Neural crest cell (in vitro differentiated cells): ENCODE data around the gene BSN. TPM values are rescaled to one million over a fixed set of nuclear protein-coding genes. Genes with fewer than 3 reads are reported as not detected.

Experiments
- DNase-seq: peaks from one replicate; pipeline ENCODE4 v3.0.0; 2021; ENCODE audit warnings: low read depth, mixed read lengths, low spot score
- H3K27ac Mint-ChIP-seq: one replicate; pipeline ENCODE4 v1.8.0; 2021; ENCODE audit warnings: mild to moderate bottlenecking, mixed read lengths; ENCODE audit not compliant: unreplicated experiment
- H3K27me3 Mint-ChIP-seq: 2 replicates; pipeline ENCODE4 v1.8.0; 2021; ENCODE audit warnings: low read depth, mild to moderate bottlenecking, mixed read lengths
- H3K36me3 Mint-ChIP-seq: 2 replicates; pipeline ENCODE4 v1.8.0; 2021; ENCODE audit warnings: low read depth, mild to moderate bottlenecking, mixed read lengths
- H3K4me1 Mint-ChIP-seq: 2 replicates; pipeline ENCODE4 v1.8.0; 2021; ENCODE audit warnings: mixed read lengths
- H3K4me3 Mint-ChIP-seq: one replicate; pipeline ENCODE4 v1.8.0; 2021; ENCODE audit warnings: mild to moderate bottlenecking, mixed read lengths
- H3K9me3 Mint-ChIP-seq: 2 replicates; pipeline ENCODE4 v1.8.0; 2021; ENCODE audit warnings: mixed read lengths
- total RNA-seq: library from RNA; stranded (reverse); gene quantifications from 2 replicates; pipeline ENCODE4 v1.2.1, GENCODE V29; 2021
- TF ChIP-seq, protein P1 (sequence below): fragments of 200-600 bp; sonication (generic); conservative IDR thresholded peaks from 2 replicates; pipeline ENCODE4 v1.5.0; 2021; ENCODE audit warnings: antibody characterized with exemption, mild to moderate bottlenecking

BSN gene
- total RNA-seq, 1 donor from 2014 or later: 6.5 TPM

DNA sequence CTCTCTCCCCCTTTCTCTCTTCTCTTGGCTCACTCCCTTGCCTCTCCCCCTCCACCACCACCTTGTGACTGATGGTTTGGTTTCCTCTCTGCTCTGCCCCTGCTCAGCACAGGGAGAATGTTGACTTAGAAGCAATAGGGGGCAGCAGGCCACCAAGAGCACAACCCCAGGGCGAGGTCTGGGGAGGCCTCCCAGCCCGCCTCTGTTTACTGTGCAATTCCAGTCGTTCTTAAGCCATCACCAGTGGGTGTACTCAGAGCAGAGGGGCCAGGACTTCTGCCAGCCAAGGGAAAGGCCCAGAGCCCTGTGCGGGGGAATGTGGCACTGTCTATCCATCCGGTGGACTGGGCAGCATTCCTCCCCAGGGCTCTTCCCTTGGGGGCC is 114.1 kb downstream of the BSN start:
- H3K4me3 Mint-ChIP-seq: peak overlapping the region; percentile 3
- H3K4me1 Mint-ChIP-seq: peaks cover 29% of the 10 kb centered on the region
- peak overlapping the region; percentile 37 for H3K27ac Mint-ChIP-seq
- TF ChIP-seq, protein P1, sequence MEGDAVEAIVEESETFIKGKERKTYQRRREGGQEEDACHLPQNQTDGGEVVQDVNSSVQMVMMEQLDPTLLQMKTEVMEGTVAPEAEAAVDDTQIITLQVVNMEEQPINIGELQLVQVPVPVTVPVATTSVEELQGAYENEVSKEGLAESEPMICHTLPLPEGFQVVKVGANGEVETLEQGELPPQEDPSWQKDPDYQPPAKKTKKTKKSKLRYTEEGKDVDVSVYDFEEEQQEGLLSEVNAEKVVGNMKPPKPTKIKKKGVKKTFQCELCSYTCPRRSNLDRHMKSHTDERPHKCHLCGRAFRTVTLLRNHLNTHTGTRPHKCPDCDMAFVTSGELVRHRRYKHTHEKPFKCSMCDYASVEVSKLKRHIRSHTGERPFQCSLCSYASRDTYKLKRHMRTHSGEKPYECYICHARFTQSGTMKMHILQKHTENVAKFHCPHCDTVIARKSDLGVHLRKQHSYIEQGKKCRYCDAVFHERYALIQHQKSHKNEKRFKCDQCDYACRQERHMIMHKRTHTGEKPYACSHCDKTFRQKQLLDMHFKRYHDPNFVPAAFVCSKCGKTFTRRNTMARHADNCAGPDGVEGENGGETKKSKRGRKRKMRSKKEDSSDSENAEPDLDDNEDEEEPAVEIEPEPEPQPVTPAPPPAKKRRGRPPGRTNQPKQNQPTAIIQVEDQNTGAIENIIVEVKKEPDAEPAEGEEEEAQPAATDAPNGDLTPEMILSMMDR: no peak
- H3K27me3 Mint-ChIP-seq: no peaks in the 10 kb centered on the region
- no peaks in the 10 kb centered on the region for H3K36me3 Mint-ChIP-seq
- no peaks in the 10 kb centered on the region for H3K9me3 Mint-ChIP-seq
- no peak for DNase-seq

DNA sequence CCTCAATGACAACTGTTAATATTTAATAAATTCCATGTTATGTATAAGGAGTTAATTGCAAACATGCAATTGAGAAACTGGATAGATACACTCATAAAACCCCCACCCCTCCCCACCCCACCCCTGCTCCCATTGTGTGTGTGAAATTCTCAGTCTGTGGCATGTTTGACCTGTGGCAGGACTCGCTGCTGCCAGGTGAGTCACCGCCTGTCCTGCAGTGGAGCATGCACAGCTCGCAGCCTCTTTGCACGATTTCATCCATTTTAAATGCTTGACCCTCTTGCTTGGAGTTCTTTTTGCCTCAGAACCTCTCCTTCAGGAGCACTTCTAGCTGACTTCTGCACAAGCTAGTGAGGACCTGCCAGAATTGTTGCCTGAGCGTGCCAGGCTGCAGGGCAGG is 114.6 kb downstream of the BSN start:
- no peak for DNase-seq
- no peak overlapping the region for H3K4me3 Mint-ChIP-seq
- H3K27me3 Mint-ChIP-seq: peaks cover 2% of the 10 kb centered on the region
- no peaks in the 10 kb centered on the region for H3K9me3 Mint-ChIP-seq
- H3K4me1 Mint-ChIP-seq: peaks cover 34% of the 10 kb centered on the region
- TF ChIP-seq, protein P1: no peak
- no peaks in the 10 kb centered on the region for H3K36me3 Mint-ChIP-seq
- no peak overlapping the region for H3K27ac Mint-ChIP-seq

GRCh38 chr3:49669352-49669751 is 115.1 kb downstream of the BSN start:
- no peak overlapping the region for H3K27ac Mint-ChIP-seq
- peaks cover 35% of the 10 kb centered on the region for H3K4me1 Mint-ChIP-seq
- H3K9me3 Mint-ChIP-seq: no peaks in the 10 kb centered on the region
- no peaks in the 10 kb centered on the region for H3K36me3 Mint-ChIP-seq
- peaks cover 2% of the 10 kb centered on the region for H3K27me3 Mint-ChIP-seq
- H3K4me3 Mint-ChIP-seq: no peak overlapping the region
- TF ChIP-seq, protein P1: no peak
- no peak for DNase-seq

DNA sequence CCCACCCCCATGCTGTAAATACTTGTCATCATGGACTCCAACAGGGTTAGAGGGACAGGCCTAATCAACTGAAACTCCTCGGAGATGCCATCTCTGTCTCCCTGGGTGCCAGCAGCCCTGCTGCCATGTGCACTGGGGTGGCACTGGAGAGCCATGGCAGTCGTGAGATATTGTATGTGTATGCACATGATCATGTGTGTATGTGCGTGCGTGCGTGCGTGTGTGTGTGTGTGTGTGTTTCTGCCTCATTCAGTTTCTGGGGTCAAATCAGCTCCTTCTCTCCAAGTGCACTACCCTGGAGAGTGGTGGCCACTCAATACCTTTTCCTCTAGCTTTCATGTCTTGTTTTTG is 116.6 kb downstream of the BSN start:
- Mint-ChIP-seq H3K9me3 (no peaks in the 10 kb centered on the region), H3K27ac (no peak overlapping the region), H3K27me3 (peaks cover 2% of the 10 kb centered on the region), H3K4me1 (peaks cover 40% of the 10 kb centered on the region), H3K4me3 (no peak overlapping the region), H3K36me3 (no peaks in the 10 kb centered on the region)
- TF ChIP-seq, protein P1: no peak
- no peak for DNase-seq

GRCh38 chr3:49671291-49672288 is 117.3 kb downstream of the BSN start:
- Mint-ChIP-seq H3K27me3 (peaks cover 2% of the 10 kb centered on the region), H3K4me1 (peaks cover 37% of the 10 kb centered on the region), H3K27ac (no peak overlapping the region), H3K36me3 (no peaks in the 10 kb centered on the region), H3K4me3 (peak overlapping the region; percentile 88), H3K9me3 (no peaks in the 10 kb centered on the region)
- TF ChIP-seq, protein P1: peak; percentile 91
- peak; percentile 67 for DNase-seq
